ENCODE measurements around the gene SPRR2F. TPM values are rescaled to one million over a fixed set of nuclear protein-coding genes. Genes with fewer than 3 reads are reported as not detected.

SPRR2F gene
- total and polyA plus RNA-seq, 2 experiments from 2014 or later = 0.44 TPM; not detected in 1

DNA sequence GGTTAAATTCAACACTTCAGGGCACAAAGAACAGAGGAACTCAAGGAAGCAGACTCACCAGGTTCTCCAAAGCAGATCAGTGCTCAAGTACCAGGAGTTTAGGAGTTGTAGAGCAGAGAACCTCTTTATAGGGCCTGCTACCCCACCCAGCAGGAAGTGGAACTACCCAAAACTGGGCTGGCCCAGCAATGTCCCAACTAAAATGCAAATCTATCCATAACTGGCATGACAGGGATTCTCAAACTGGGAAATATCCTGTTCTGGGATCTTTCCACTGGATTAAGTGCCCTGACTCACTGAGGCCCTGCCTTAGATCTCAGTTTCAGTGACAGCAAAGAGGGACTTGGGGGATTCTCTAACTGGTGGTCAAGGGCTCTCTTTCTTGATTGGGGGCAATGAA lies 18.9 kb downstream of the SPRR2F start, which contains the start of gene SPRR2E (continued):
- TF ChIP-seq, protein P1, sequence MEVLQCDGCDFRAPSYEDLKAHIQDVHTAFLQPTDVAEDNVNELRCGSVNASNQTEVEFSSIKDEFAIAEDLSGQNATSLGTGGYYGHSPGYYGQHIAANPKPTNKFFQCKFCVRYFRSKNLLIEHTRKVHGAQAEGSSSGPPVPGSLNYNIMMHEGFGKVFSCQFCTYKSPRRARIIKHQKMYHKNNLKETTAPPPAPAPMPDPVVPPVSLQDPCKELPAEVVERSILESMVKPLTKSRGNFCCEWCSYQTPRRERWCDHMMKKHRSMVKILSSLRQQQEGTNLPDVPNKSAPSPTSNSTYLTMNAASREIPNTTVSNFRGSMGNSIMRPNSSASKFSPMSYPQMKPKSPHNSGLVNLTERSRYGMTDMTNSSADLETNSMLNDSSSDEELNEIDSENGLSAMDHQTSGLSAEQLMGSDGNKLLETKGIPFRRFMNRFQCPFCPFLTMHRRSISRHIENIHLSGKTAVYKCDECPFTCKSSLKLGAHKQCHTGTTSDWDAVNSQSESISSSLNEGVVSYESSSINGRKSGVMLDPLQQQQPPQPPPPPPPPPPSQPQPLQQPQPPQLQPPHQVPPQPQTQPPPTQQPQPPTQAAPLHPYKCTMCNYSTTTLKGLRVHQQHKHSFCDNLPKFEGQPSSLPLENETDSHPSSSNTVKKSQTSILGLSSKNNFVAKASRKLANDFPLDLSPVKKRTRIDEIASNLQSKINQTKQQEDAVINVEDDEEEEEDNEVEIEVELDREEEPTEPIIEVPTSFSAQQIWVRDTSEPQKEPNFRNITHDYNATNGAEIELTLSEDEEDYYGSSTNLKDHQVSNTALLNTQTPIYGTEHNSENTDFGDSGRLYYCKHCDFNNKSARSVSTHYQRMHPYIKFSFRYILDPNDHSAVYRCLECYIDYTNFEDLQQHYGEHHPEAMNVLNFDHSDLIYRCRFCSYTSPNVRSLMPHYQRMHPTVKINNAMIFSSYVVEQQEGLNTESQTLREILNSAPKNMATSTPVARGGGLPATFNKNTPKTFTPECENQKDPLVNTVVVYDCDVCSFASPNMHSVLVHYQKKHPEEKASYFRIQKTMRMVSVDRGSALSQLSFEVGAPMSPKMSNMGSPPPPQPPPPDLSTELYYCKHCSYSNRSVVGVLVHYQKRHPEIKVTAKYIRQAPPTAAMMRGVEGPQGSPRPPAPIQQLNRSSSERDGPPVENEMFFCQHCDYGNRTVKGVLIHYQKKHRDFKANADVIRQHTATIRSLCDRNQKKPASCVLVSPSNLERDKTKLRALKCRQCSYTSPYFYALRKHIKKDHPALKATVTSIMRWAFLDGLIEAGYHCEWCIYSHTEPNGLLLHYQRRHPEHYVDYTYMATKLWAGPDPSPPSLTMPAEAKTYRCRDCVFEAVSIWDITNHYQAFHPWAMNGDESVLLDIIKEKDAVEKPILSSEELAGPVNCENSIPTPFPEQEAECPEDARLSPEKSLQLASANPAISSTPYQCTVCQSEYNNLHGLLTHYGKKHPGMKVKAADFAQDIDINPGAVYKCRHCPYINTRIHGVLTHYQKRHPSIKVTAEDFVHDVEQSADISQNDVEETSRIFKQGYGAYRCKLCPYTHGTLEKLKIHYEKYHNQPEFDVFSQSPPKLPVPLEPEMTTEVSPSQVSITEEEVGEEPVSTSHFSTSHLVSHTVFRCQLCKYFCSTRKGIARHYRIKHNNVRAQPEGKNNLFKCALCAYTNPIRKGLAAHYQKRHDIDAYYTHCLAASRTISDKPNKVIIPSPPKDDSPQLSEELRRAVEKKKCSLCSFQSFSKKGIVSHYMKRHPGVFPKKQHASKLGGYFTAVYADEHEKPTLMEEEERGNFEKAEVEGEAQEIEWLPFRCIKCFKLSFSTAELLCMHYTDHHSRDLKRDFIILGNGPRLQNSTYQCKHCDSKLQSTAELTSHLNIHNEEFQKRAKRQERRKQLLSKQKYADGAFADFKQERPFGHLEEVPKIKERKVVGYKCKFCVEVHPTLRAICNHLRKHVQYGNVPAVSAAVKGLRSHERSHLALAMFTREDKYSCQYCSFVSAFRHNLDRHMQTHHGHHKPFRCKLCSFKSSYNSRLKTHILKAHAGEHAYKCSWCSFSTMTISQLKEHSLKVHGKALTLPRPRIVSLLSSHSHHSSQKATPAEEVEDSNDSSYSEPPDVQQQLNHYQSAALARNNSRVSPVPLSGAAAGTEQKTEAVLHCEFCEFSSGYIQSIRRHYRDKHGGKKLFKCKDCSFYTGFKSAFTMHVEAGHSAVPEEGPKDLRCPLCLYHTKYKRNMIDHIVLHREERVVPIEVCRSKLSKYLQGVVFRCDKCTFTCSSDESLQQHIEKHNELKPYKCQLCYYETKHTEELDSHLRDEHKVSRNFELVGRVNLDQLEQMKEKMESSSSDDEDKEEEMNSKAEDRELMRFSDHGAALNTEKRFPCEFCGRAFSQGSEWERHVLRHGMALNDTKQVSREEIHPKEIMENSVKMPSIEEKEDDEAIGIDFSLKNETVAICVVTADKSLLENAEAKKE (CRISPR knock-in tag; IDR thresholded peaks at IDR 0.05) = no peak
- TF ChIP-seq ZNF114 (CRISPR knock-in tag; IDR thresholded peaks at IDR 0.05) (no peak), ZNF331 (CRISPR knock-in tag; IDR thresholded peaks at IDR 0.05; ENCODE audit: low read depth) (no peak), EZH2 (IDR thresholded peaks at IDR 0.05; ENCODE audit: low read depth, unreplicated experiment) (no peak), NANOG (IDR thresholded peaks at IDR 0.05; ENCODE audit: borderline replicate concordance) (no peak)

DNA sequence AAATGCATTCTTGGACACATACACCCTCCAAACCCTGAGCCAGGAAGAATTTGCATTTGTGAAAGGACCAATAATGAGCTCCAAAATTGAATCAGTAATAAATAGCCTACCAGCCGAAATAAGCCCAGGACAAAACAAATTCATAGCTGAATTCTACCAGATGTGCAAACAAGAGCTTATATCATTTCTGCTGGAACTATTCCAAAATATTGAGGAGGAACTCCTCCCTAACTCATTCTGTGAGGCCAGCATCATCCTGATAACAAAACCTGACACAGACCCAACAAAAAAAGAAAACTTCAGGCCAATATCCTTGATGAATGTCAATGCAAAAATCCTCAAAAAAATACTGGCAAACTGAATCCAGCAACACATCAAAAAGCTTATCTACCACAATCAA lies 25.7 kb downstream of the SPRR2F start:
- Mint-ChIP-seq H3K36me3 (ENCODE audit: low read depth) (peaks cover 2% of the 10 kb centered on the region; the same call in 1 of the 3 replicates), H3K27ac (no peak overlapping the region)

More for the DNA sequence above, 25.7 kb downstream of the SPRR2F start:
- no peak overlapping the region for H3K27ac ChIP-seq (ENCODE audit: low read depth)
- H3K9me3 Mint-ChIP-seq = no peaks in the 10 kb centered on the region; the same call in 2 of the 3 replicates
- no peak overlapping the region for H2AFZ ChIP-seq
- H3K4me3 Mint-ChIP-seq = no peak overlapping the region
- DNase-seq (ENCODE audit: low spot score) (no peak), ATAC-seq (no peak)
- no peaks in the 10 kb centered on the region for H3K36me3 ChIP-seq (ENCODE audit: insufficient read depth)
- H3K27me3 ChIP-seq (ENCODE audit: insufficient read depth) = no peaks in the 10 kb centered on the region
- no peak overlapping the region for H3K4me3 ChIP-seq
- H3K79me2 ChIP-seq (replicated peaks; ENCODE audit: insufficient read depth) = no peaks in the 10 kb centered on the region
- H3K4me2 ChIP-seq = no peak overlapping the region
- H3K9me2 ChIP-seq (ENCODE audit: insufficient read depth) = 0 out of 2 replicates have a peak, but pooled peaks cover 3% of the 10 kb centered on the region
- H3F3A ChIP-seq (replicated peaks; ENCODE audit: low read depth) = no peaks in the 10 kb centered on the region
- no peaks in the 10 kb centered on the region for H4K20me1 ChIP-seq (replicated peaks; ENCODE audit: insufficient read depth)
- H3K4me1 ChIP-seq (ENCODE audit: insufficient read depth) = no peaks in the 10 kb centered on the region
- no peak for TF ChIP-seq JUNB (IDR thresholded peaks at IDR 0.05; ENCODE audit: unreplicated experiment)
- peaks cover 9% of the 10 kb centered on the region; the same call in 2 of the 3 replicates for H3K4me1 Mint-ChIP-seq
- H3K27me3 Mint-ChIP-seq (ENCODE audit: insufficient read depth, low read depth, poor library complexity) = no peaks in the 10 kb centered on the region

All from GM23338 (cell line).